ENCODE measurements around the gene RPP21. TPM values are rescaled to one million over a fixed set of nuclear protein-coding genes. Genes with fewer than 3 reads are reported as not detected.

Gene RPP21
- polyA plus RNA-seq, 2 donors: 123 to 172 TPM

DNA sequence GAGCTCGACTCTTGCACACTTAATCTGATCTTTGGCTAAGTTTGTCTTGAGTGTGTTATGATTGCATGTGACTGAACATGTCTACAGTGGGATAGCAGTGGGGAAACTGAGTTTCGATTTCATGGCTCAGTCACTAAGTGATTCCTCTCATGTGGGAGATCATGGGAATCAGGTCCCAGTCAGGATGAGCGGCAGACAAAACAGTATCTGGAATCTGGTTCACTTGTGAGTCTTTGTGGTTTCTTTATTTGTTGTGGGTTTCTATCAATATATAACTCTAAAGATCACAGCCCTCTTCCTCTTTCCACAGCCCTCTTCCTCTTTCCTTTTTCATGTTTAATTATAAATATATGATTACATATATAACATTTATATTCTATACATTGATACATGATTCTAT is 4.0 kb downstream of the RPP21 start:
- no peaks in the 10 kb centered on the region for H3K27me3 ChIP-seq (ENCODE audit: control insufficient read depth in 1 of 2, insufficient read depth in 2 of 2, low read length in 2 of 2)
- H3K4me3 ChIP-seq (ENCODE audit: low read depth in 1 of 2, low read length in 2 of 2): no peak overlapping the region
- no peaks in the 10 kb centered on the region for H3K9me3 ChIP-seq (ENCODE audit: control insufficient read depth in 2 of 2, insufficient read depth in 1 of 2, low read depth in 1 of 2, low read length in 1 of 2)
- no peaks in the 10 kb centered on the region for H3K4me1 ChIP-seq (ENCODE audit: control insufficient read depth in 2 of 2, insufficient read depth in 2 of 2, low read length in 1 of 2)
- no peak overlapping the region for H3K27ac ChIP-seq (ENCODE audit: low read depth in 2 of 2, low read length in 1 of 2)
- H3K36me3 ChIP-seq (ENCODE audit: control insufficient read depth in 2 of 2, insufficient read depth in 2 of 2, low read length in 1 of 2): peaks cover 3 to 7% of the 10 kb centered on the region in 2 donors
- WGBS, 2 donors: 57 to 88% methylated on average over 3 of the region's 3 CpGs

DNA sequence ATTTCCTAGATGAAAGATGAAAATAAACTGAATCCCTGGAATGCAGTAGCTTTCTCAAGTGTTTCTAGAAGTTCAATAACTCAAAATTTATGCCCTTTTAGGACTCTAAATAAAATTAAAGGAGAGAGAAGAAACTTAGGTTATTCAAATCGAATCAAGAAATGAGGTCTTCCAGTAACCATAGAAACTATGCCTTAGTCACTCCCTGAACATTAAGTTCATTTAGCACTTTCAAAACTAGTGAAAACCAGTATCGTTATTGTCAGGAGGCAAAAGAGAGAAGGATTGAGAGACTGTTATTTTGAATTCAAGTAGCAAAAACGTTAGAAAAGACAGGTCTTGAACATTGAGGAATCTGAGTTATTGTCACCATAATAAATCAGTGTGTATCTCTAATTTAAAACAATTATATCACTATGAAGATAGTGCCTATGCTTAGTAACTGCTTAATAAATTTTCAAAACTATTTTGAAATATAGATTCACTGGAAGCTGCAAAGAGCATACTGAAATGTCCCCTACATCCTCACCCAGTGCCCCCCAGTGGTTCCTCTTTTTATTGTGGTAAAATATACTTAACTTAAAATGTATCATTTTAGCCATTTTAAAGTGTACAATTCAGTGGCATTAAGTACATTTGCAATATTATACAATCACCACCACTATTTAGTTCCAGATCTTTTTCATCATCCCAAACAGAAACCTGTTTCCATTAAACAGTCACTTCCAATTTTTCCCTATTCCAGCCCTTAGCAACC is 4.6 kb downstream of the RPP21 start:
- Histone ChIP-seq H3K4me3 (ENCODE audit: low read depth in 1 of 2, low read length in 2 of 2) (no peak overlapping the region), H3K27me3 (ENCODE audit: control insufficient read depth in 1 of 2, insufficient read depth in 2 of 2, low read length in 2 of 2) (no peaks in the 10 kb centered on the region), H3K27ac (ENCODE audit: low read depth in 2 of 2, low read length in 1 of 2) (no peak overlapping the region), H3K36me3 (ENCODE audit: control insufficient read depth in 2 of 2, insufficient read depth in 2 of 2, low read length in 1 of 2) (peaks cover 3 to 7% of the 10 kb centered on the region in 2 donors), H3K9me3 (ENCODE audit: control insufficient read depth in 2 of 2, insufficient read depth in 1 of 2, low read depth in 1 of 2, low read length in 1 of 2) (no peaks in the 10 kb centered on the region), H3K4me1 (ENCODE audit: control insufficient read depth in 2 of 2, insufficient read depth in 2 of 2, low read length in 1 of 2) (no peaks in the 10 kb centered on the region)
- 66 to 67% methylated on average over 3 of the region's 3 CpGs for WGBS, 2 donors

- 53 to 82% methylated on average over 1 of the region's 1 CpG for WGBS, 2 donors
- peaks cover 3 to 7% of the 10 kb centered on the region in 2 donors for H3K36me3 ChIP-seq (ENCODE audit: control insufficient read depth in 2 of 2, insufficient read depth in 2 of 2, low read length in 1 of 2)
- H3K27me3 ChIP-seq (ENCODE audit: control insufficient read depth in 1 of 2, insufficient read depth in 2 of 2, low read length in 2 of 2): no peaks in the 10 kb centered on the region
- no peaks in the 10 kb centered on the region for H3K4me1 ChIP-seq (ENCODE audit: control insufficient read depth in 2 of 2, insufficient read depth in 2 of 2, low read length in 1 of 2)
- no peak overlapping the region for H3K4me3 ChIP-seq (ENCODE audit: low read depth in 1 of 2, low read length in 2 of 2)
- no peaks in the 10 kb centered on the region for H3K9me3 ChIP-seq (ENCODE audit: control insufficient read depth in 2 of 2, insufficient read depth in 1 of 2, low read depth in 1 of 2, low read length in 1 of 2)
- no peak overlapping the region for H3K27ac ChIP-seq (ENCODE audit: low read depth in 2 of 2, low read length in 1 of 2)
Measured at GRCh38 chr6:30350524-30350923, 5.6 kb downstream of the RPP21 start.

DNA sequence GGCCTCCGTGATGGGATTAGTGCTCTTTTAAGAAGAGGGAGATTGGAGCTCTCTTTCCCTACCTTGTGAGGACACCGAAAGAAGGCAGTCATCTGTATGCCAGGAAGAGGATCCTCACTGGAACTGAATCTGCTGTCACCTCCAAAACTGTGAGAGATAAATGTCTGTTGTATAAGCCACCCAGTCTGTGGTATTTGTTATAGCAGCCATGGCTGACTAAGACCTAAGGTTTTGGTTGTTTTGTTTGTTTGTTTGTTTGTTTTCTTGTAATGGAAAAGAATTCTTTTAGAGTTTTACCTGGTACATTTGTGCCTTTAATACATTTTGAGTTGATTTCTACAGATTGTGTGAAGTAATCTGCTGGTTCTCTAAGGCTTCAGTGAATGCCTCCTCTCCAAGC is 7.6 kb downstream of the RPP21 start:
- H3K27ac ChIP-seq (ENCODE audit: low read depth in 2 of 2, low read length in 1 of 2): no peak overlapping the region

GRCh38 chr6:30355281-30355680 is 10.3 kb downstream of the RPP21 start:
- Histone ChIP-seq H3K4me1 (ENCODE audit: control insufficient read depth in 2 of 2, insufficient read depth in 2 of 2, low read length in 1 of 2) (no peaks in the 10 kb centered on the region), H3K36me3 (ENCODE audit: control insufficient read depth in 2 of 2, insufficient read depth in 2 of 2, low read length in 1 of 2) (no peaks in the 10 kb centered on the region), H3K4me3 (ENCODE audit: low read depth in 1 of 2, low read length in 2 of 2) (no peak overlapping the region), H3K27ac (ENCODE audit: low read depth in 2 of 2, low read length in 1 of 2) (no peak overlapping the region), H3K27me3 (ENCODE audit: control insufficient read depth in 1 of 2, insufficient read depth in 2 of 2, low read length in 2 of 2) (peaks cover 0 to 9% of the 10 kb centered on the region in 2 donors), H3K9me3 (ENCODE audit: control insufficient read depth in 2 of 2, insufficient read depth in 1 of 2, low read depth in 1 of 2, low read length in 1 of 2) (no peaks in the 10 kb centered on the region)
- 71 to 73% methylated on average over 4 of the region's 4 CpGs for WGBS, 2 donors

More for the DNA sequence above, 7.6 kb downstream of the RPP21 start:
- Histone ChIP-seq H3K27me3 (ENCODE audit: control insufficient read depth in 1 of 2, insufficient read depth in 2 of 2, low read length in 2 of 2) (no peaks in the 10 kb centered on the region), H3K9me3 (ENCODE audit: control insufficient read depth in 2 of 2, insufficient read depth in 1 of 2, low read depth in 1 of 2, low read length in 1 of 2) (no peaks in the 10 kb centered on the region), H3K4me1 (ENCODE audit: control insufficient read depth in 2 of 2, insufficient read depth in 2 of 2, low read length in 1 of 2) (no peaks in the 10 kb centered on the region), H3K4me3 (ENCODE audit: low read depth in 1 of 2, low read length in 2 of 2) (no peak overlapping the region), H3K36me3 (ENCODE audit: control insufficient read depth in 2 of 2, insufficient read depth in 2 of 2, low read length in 1 of 2) (peaks cover 0 to 2% of the 10 kb centered on the region in 2 donors)
- 81 to 96% methylated on average over 2 of the region's 2 CpGs for WGBS, 2 donors

- Histone ChIP-seq H3K27ac (ENCODE audit: low read depth in 2 of 2, low read length in 1 of 2) (no peak overlapping the region), H3K27me3 (ENCODE audit: control insufficient read depth in 1 of 2, insufficient read depth in 2 of 2, low read length in 2 of 2) (peaks cover 0 to 12% of the 10 kb centered on the region in 2 donors), H3K9me3 (ENCODE audit: control insufficient read depth in 2 of 2, insufficient read depth in 1 of 2, low read depth in 1 of 2, low read length in 1 of 2) (no peaks in the 10 kb centered on the region), H3K4me1 (ENCODE audit: control insufficient read depth in 2 of 2, insufficient read depth in 2 of 2, low read length in 1 of 2) (no peaks in the 10 kb centered on the region), H3K4me3 (ENCODE audit: low read depth in 1 of 2, low read length in 2 of 2) (no peak overlapping the region), H3K36me3 (ENCODE audit: control insufficient read depth in 2 of 2, insufficient read depth in 2 of 2, low read length in 1 of 2) (no peaks in the 10 kb centered on the region)
- WGBS, 2 donors: 83 to 85% methylated on average over 1 of the region's 1 CpG
Measured at GRCh38 chr6:30356536-30356935, 11.6 kb downstream of the RPP21 start.

- H3K27me3 ChIP-seq (ENCODE audit: control insufficient read depth in 1 of 2, insufficient read depth in 2 of 2, low read length in 2 of 2): peaks cover 0 to 12% of the 10 kb centered on the region in 2 donors
- H3K4me3 ChIP-seq (ENCODE audit: low read depth in 1 of 2, low read length in 2 of 2): peak overlapping the region; percentile 39
- no peaks in the 10 kb centered on the region for H3K36me3 ChIP-seq (ENCODE audit: control insufficient read depth in 2 of 2, insufficient read depth in 2 of 2, low read length in 1 of 2)
- 5 to 7% methylated on average over 40 of the region's 40 CpGs for WGBS, 2 donors
- peak overlapping the region in 1 of 2 donors; percentile 54 for H3K27ac ChIP-seq (ENCODE audit: low read depth in 2 of 2, low read length in 1 of 2)
- no peaks in the 10 kb centered on the region for H3K9me3 ChIP-seq (ENCODE audit: control insufficient read depth in 2 of 2, insufficient read depth in 1 of 2, low read depth in 1 of 2, low read length in 1 of 2)
- no peaks in the 10 kb centered on the region for H3K4me1 ChIP-seq (ENCODE audit: control insufficient read depth in 2 of 2, insufficient read depth in 2 of 2, low read length in 1 of 2)
Measured at GRCh38 chr6:30357678-30358540, 13.0 kb downstream of the RPP21 start.

DNA sequence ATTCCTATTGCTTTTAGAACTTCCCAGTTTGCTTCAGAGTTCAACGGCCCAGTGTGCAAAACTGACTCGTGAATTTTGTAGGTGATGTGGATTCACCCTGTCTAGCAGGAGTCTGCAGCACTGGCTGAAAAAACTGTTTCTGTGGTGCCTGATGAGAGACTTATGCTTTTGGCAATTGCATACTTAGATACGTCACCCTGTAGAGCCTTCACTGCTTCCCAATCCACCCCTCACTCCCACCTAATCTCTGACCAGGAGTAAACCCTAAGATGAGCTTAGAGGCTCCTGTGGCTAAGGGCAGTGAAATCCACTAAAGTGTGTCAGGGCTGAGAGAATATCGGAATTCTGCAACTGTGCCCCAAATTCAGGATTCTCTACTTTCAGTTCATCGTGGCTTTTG is 14.3 kb downstream of the RPP21 start:
- H3K36me3 ChIP-seq (ENCODE audit: control insufficient read depth in 2 of 2, insufficient read depth in 2 of 2, low read length in 1 of 2): no peaks in the 10 kb centered on the region
- H3K27ac ChIP-seq (ENCODE audit: low read depth in 2 of 2, low read length in 1 of 2): no peak overlapping the region
- no peaks in the 10 kb centered on the region for H3K4me1 ChIP-seq (ENCODE audit: control insufficient read depth in 2 of 2, insufficient read depth in 2 of 2, low read length in 1 of 2)
- H3K4me3 ChIP-seq (ENCODE audit: low read depth in 1 of 2, low read length in 2 of 2): no peak overlapping the region
- WGBS, 2 donors: 70% methylated on average over 5 of the region's 5 CpGs
- no peaks in the 10 kb centered on the region for H3K9me3 ChIP-seq (ENCODE audit: control insufficient read depth in 2 of 2, insufficient read depth in 1 of 2, low read depth in 1 of 2, low read length in 1 of 2)
- H3K27me3 ChIP-seq (ENCODE audit: control insufficient read depth in 1 of 2, insufficient read depth in 2 of 2, low read length in 2 of 2): peaks cover 0 to 12% of the 10 kb centered on the region in 2 donors

DNA sequence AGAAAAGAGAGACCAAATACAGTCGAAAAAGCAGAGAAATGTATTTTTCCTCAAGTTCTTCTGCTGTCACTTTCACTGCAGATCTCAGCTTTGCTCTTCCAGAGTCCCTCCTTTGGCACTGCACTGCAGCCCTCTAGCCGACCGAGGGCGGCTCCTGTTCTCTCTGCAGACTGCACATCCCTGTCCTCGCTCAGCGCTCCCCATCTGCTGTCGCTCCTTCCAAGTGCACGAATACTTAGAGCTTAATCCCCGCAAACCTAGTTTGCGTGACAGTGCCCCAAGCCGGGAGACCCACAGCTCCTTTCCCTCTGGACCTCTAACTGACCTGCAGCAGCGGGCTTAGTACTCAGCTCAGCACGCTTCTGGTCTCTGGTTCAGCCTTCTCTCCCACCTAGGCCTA is 15.2 kb downstream of the RPP21 start:
- H3K27ac ChIP-seq (ENCODE audit: low read depth in 2 of 2, low read length in 1 of 2): no peak overlapping the region
- no peaks in the 10 kb centered on the region for H3K4me1 ChIP-seq (ENCODE audit: control insufficient read depth in 2 of 2, insufficient read depth in 2 of 2, low read length in 1 of 2)
- H3K9me3 ChIP-seq (ENCODE audit: control insufficient read depth in 2 of 2, insufficient read depth in 1 of 2, low read depth in 1 of 2, low read length in 1 of 2): no peaks in the 10 kb centered on the region
- WGBS, 2 donors: 61 to 64% methylated on average over 13 of the region's 13 CpGs
- H3K4me3 ChIP-seq (ENCODE audit: low read depth in 1 of 2, low read length in 2 of 2): no peak overlapping the region
- no peaks in the 10 kb centered on the region for H3K36me3 ChIP-seq (ENCODE audit: control insufficient read depth in 2 of 2, insufficient read depth in 2 of 2, low read length in 1 of 2)
- H3K27me3 ChIP-seq (ENCODE audit: control insufficient read depth in 1 of 2, insufficient read depth in 2 of 2, low read length in 2 of 2): peaks cover 0 to 12% of the 10 kb centered on the region in 2 donors

Measured in esophagus (tissue), 2 donors.